Calu3 (cell line): ENCODE measurements around the gene TENT4A. TPM values are rescaled to one million over a fixed set of nuclear protein-coding genes. Genes with fewer than 3 reads are reported as not detected.

Experiments used
- BruUV-seq: library from RNA; stranded (reverse); fragments of 400-500 nt; replicated peaks from 2 replicates; lab custom pipeline; 2021; lab: Mats Ljungman, UMichigan
- CTCF ChIA-PET: fragments of 300-600 bp; sonication (Branson Sonifier 250); formaldehyde crosslinking; loops from one replicate; lab custom pipeline; 2022; ENCODE audit warnings: antibody characterized with exemption; lab: Charles Lee
- DNase-seq: peaks from one replicate; pipeline ENCODE4 v3.0.0; 2022
- H3K27ac Mint-ChIP-seq: one replicate; pipeline ENCODE4 v1.8.0; 2022; ENCODE audit warnings: mixed read lengths; ENCODE audit not compliant: unreplicated experiment
- H3K27me3 Mint-ChIP-seq: one replicate; pipeline ENCODE4 v1.8.0; 2022; ENCODE audit warnings: mixed read lengths; ENCODE audit not compliant: unreplicated experiment
- H3K36me3 Mint-ChIP-seq: one replicate; pipeline ENCODE4 v1.8.0; 2022; ENCODE audit warnings: mild to moderate bottlenecking, moderate library complexity, mixed read lengths; ENCODE audit not compliant: insufficient read depth, unreplicated experiment
- H3K4me1 Mint-ChIP-seq: one replicate; pipeline ENCODE4 v1.8.0; 2022; ENCODE audit warnings: mild to moderate bottlenecking, low read depth, mixed read lengths; ENCODE audit not compliant: unreplicated experiment
- H3K4me3 Mint-ChIP-seq: one replicate; pipeline ENCODE4 v1.8.0; 2022; ENCODE audit warnings: mild to moderate bottlenecking, low read depth, moderate library complexity, mixed read lengths; ENCODE audit not compliant: unreplicated experiment
- H3K9me3 Mint-ChIP-seq: one replicate; pipeline ENCODE4 v1.8.0; 2022; ENCODE audit warnings: low read depth, mixed read lengths; ENCODE audit not compliant: unreplicated experiment
- CTCF ChIP-seq: fragments of 200-600 bp; IDR thresholded peaks from one replicate; pipeline ENCODE4 v1.8.0; 2022; ENCODE audit warnings: antibody characterized with exemption; ENCODE audit not compliant: unreplicated experiment
- intact Hi-C: fragments of 100-400 bp; cut with micrococcal nuclease; formaldehyde crosslinking; loops from one replicate; pipeline ENCODE4 v1.10.0; 2022; ENCODE audit not compliant: unreplicated experiment
- total RNA-seq: library from RNA; stranded (reverse); gene quantifications from 2 replicates; pipeline ENCODE4 v1.2.3, GENCODE V29; 2022

The TENT4A gene
- total RNA-seq, 1 experiment from 2014 or later: 39.9 TPM

- no TSS peak for BruUV-seq
- Mint-ChIP-seq H3K4me3 (no peak overlapping the region), H3K9me3 (no peaks in the 10 kb centered on the region), H3K36me3 (peaks cover 43% of the 10 kb centered on the region), H3K4me1 (no peaks in the 10 kb centered on the region), H3K27ac (no peak overlapping the region), H3K27me3 (no peaks in the 10 kb centered on the region)
- CTCF ChIA-PET: interaction anchor here (1.4 kb wide), 1 partner anchor 113 kb away, joined by 7 read pairs; the partner anchor contains the start of genes NSUN2 and SRD5A1
- TF ChIP-seq CTCF: no peak
- no peak for DNase-seq
- intact Hi-C loops: loop anchor here (10.0 kb wide), 1 partner anchor 1251 kb away; no protein-coding TSS in a partner anchor
Measured at GRCh38 chr5:6746244-6746643, 33.0 kb downstream of the TENT4A start.

GRCh38 chr5:6747103-6747502 is 33.9 kb downstream of the TENT4A start:
- no peak for TF ChIP-seq CTCF
- DNase-seq: no peak
- Mint-ChIP-seq H3K36me3 (peaks cover 46% of the 10 kb centered on the region), H3K27me3 (no peaks in the 10 kb centered on the region), H3K9me3 (no peaks in the 10 kb centered on the region), H3K4me3 (no peak overlapping the region), H3K4me1 (no peaks in the 10 kb centered on the region), H3K27ac (no peak overlapping the region)
- intact Hi-C loops: loop anchor here (10.0 kb wide), 1 partner anchor 1252 kb away; no protein-coding TSS in a partner anchor
- CTCF ChIA-PET: no interaction called here
- BruUV-seq: no TSS peak

GRCh38 chr5:6748142-6748541 is 34.9 kb downstream of the TENT4A start:
- H3K4me1 Mint-ChIP-seq: no peaks in the 10 kb centered on the region
- H3K36me3 Mint-ChIP-seq: peaks cover 46% of the 10 kb centered on the region
- H3K27ac Mint-ChIP-seq: no peak overlapping the region
- no peaks in the 10 kb centered on the region for H3K9me3 Mint-ChIP-seq
- CTCF ChIA-PET: no interaction called here
- intact Hi-C loops: loop anchor here (10.0 kb wide), 1 partner anchor 1253 kb away; no protein-coding TSS in a partner anchor
- no peak for TF ChIP-seq CTCF
- BruUV-seq: no TSS peak
- DNase-seq: no peak
- H3K4me3 Mint-ChIP-seq: no peak overlapping the region
- no peaks in the 10 kb centered on the region for H3K27me3 Mint-ChIP-seq

GRCh38 chr5:6749026-6749716 is 35.9 kb downstream of the TENT4A start:
- Mint-ChIP-seq H3K4me3 (no peak overlapping the region), H3K4me1 (no peaks in the 10 kb centered on the region), H3K27ac (no peak overlapping the region), H3K27me3 (no peaks in the 10 kb centered on the region), H3K36me3 (peaks cover 53% of the 10 kb centered on the region), H3K9me3 (no peaks in the 10 kb centered on the region)
- no peak for TF ChIP-seq CTCF
- no peak for DNase-seq
- intact Hi-C loops: loop anchor here (10.0 kb wide), 1 partner anchor 1254 kb away; no protein-coding TSS in a partner anchor
- BruUV-seq: no TSS peak
- CTCF ChIA-PET: interaction anchor here (0.7 kb wide), 1 partner anchor 156 kb away, joined by 3 read pairs; no protein-coding TSS in a partner anchor
